ENCODE data around the gene ZNF783.
"Not testable (repeated sequence)": the region's sequence is repeated elsewhere in the genome, so short reads cannot be mapped to it uniquely, and the experiment has no call there.

ZNF783 gene

DNA sequence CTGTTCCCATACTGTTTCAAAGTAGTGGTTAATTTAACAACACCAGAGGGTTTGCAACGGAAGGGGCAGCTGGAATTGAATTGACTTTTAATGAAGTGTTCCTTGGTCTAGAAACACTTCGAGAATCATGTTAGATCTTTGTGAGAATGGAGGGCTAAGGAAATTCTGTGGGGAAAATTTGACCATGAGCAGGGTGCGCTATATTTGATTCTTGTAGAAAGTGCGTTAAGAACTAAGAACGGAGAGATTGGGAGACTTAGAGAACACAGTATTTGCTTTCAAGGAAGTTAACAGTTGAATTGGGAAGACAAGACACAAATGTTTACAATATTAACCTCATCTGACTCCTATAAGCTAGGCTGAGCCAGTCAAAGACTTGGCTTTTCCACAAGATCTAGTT is 21.4 kb upstream of the ZNF783 start:
- no peak for DNase-seq (ENCODE audit: low read depth)

DNA sequence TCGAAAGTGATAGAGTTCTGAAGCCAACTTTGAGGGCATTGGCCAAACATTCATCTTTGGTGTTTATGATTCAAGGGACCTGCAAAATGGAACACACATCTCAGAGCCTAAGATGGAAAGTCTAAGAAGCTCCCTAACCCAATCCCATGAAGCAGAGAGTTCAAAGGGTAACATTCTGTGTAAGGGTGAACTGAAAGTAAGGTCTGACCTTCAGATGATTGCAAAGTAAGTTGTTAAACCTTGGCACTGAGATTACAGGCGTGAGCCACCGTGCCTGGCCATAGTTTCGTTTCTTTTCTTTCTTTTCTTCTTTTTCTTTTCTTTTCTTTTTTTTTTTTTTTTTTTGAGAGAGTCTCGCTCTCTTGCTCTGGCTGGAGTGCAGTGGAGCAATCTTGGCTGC is 20.3 kb upstream of the ZNF783 start:
- DNase-seq (ENCODE audit: low read depth), result no peak

DNA sequence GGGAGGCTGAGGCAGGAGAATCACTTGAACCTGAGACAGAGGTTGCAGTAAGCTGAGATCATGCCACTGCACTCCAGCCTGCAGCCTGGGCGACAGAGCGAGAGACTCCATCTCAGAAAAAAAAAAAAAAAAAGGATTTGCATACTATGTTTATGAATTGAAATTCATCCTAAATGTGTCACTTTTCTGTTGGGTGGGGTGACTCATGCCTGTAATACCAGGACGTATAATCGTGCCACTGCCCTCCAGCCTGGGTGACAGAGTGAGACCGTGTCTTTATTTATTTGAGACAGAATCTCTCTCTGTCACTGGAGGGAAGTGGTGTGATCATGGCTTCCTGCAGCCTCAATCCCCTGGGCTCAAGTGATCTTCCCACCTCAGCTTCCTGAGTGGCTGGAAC is 16.8 kb upstream of the ZNF783 start:
- DNase-seq (ENCODE audit: low read depth), result no peak

DNA sequence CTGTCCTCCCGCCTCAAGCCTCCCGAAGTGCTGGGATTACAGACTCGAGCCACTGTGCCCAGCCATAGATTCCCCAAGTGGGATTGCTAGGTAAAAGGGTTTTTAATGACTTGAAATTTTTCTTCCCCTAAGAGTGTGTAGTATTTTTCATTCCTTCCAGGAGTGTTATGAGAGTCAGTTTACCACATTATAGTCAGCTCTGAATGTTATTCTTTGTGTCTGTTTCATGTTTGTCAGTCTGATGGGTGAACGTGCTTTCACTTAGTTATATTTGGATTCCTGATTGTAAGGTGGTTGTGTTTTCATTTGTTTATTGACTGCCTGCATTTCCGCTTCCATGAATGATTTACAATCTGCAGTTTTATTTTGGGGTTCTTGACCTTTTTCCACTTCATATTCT is 16.3 kb upstream of the ZNF783 start:
- no peak for DNase-seq (ENCODE audit: low read depth)

DNA sequence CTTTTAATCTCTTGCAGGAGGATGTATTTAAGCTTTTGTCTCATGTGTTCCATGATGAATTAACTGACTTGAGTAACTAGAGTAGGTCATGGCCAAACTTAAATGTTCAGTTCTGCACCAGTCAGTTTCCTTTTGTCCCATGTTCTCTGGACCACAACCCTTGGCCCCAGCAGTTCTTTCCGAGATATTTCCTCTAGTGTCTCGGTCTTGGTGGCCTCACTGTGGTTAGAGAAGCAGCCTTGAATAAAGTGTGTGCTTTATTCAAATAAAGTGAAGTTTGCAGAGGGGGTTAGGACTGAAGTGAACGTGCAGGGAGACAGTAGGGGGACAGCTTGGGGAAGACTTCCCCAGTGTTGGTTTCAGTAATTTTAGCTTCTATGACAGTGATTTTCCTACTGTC is 13.2 kb upstream of the ZNF783 start:
- DNase-seq (ENCODE audit: low read depth), result no peak

DNA sequence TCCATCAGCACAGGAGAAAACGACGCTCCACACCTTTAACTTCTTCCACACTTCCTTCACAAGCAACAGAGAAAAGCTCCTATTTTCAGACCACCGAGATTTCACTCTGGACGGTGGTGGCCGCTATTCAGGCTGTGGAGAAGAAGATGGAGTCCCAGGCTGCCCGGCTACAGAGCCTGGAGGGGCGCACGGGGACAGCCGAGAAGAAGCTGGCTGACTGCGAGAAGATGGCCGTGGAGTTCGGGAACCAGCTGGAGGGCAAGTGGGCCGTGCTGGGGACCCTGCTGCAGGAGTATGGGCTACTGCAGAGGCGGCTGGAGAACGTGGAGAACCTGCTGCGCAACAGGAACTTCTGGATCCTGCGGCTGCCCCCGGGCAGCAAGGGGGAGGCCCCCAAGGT is 11.8 kb upstream of the ZNF783 start:
- not testable (repeated sequence) for DNase-seq (ENCODE audit: low read depth)

DNA sequence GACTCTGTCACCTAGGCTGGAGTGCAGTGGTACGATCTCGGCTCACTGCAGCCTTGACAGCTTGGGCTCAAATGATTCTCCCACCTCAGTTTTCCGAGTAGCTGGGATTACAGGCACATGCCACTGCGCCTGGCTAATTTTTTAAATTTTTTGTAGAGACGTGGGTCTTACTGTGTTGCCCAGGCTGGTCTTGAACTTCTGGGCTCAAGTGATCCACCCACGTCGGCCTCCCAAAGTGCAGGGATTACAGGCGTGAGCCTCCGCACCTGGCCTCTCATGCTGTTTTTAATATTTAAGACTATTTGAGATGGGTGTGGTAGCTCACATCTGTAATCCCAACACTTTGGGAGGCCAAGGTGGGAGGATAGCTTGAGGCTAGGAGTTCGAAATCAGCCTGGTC is 10.5 kb upstream of the ZNF783 start:
- not testable (repeated sequence) for DNase-seq (ENCODE audit: low read depth)

DNA sequence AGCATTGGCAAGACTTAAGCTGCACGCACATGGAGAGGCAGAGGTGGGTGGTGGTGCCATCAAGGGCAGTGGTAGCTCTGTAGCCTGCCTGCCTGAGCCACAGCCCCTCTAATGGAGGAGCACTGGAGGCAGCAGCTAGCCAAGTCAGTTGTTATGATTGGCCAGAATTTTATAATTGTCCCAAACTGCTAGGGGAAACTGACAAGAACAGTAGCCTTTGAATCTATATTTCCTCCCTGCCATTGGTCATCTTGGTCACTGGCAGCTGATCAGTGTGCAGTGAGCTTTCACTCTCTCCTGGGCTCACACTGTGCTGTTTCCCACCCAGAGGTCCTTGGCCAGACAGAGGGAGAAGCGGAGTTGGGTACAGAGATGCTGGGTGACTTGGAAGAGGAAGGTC is 9.6 kb upstream of the ZNF783 start:
- no peak for DNase-seq (ENCODE audit: low read depth)

DNA sequence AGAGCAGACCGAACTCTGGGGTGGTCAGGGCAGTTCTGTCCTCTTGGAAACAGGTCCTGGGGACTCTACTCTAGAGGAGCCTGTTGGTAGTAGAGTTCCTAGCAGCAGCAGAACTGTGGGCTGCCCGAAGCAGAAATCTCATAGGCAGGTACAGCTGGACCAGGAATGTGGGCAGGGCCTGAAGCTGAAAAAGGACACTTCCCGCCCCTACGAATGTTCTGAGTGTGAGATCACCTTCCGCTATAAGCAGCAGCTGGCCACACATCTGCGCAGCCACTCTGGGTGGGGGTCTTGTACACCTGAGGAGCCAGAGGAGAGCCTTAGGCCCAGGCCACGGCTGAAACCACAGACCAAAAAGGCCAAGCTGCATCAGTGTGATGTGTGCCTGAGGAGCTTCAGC is 8.3 kb upstream of the ZNF783 start:
- no peak for DNase-seq (ENCODE audit: low read depth)

DNA sequence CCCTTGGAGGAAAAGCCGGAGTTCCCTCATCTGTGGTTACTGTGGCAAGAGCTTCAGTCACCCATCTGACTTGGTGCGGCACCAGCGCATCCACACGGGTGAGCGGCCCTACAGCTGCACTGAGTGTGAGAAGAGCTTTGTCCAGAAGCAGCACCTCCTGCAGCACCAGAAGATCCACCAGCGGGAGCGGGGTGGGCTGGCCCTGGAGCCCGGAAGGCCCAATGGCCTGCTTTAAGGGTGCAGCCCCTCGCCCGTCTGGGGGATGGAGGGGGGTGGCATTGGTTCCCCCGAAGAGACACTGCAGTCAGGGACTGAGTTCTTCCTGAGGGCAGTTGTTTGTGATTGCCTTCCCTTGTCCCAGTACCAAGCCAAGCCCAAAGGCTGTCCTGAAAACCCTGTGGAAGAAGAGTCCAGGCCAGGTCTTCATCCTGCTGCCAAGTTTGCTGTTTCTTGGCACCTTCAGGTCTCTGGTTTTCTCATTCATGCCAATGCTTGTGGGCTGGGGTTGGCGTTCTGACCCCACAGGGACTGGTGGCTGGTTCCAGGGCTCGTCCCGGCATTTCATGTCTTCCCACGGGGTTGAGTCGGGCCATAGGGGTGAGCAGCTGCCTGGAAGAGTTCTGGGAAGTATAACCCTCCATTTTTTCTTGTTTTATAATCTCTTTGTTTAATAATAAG is 7.7 kb upstream of the ZNF783 start:
- DNase-seq (ENCODE audit: low read depth), result no peak

DNA sequence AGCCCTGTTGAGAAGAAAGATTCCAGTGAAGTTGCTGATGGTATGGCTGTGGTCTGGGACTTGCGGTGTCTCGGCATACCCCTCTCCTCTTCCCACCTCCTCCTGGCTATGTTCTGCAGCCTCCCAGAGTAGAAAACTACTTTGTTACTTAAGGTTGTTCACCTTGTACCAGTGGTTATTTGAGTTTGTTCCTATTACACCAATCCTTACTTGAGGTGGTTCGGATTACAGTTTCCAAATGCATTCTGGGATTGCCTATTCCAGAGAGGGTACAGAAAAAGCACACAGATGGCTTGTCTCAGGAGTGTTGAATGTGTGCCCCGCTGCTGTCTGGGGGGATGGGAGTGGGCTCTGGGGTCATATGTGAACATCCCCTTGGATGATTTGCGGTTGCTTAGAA is 6.8 kb upstream of the ZNF783 start:
- DNase-seq (ENCODE audit: low read depth), result no peak

DNA sequence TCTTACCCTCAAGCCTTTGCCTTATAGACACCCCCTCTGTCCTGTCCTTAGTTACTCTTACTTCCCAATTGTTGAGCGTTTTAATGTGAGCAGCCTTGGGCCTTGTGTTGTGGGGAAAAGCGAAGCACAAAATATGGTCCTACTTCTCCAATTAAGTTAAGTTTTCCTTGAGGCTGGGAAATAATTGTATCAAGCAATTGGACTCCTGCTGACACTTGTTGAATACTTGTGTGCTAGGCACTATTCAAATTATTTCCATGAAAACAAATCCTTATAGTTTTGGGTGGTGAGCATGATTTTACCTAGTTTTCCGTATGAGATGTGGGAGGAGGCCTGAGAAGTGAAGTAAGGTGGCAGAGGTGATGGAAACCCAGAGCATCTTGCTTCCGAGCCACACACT is 5.4 kb upstream of the ZNF783 start:
- no peak for DNase-seq (ENCODE audit: low read depth)

DNA sequence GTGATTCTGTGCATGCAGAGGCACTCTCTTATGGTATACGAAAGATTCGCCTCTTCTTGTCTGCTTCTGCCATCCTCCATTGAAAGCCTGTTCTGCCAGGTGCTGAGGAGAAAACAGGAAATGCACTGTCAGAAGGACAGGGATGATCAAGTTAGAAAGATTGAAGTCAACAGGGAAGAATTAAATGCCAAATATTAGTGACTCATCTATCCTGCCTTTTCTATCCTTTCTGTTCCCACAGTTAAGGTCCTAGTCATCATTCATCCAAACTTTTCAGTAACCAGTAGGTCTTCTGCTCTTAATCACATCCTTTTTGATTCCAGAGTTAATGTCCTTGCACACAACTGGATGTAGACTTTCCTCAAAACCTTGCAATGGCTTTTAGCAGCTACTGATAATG is 4.8 kb upstream of the ZNF783 start:
- no peak for DNase-seq (ENCODE audit: low read depth)

DNA sequence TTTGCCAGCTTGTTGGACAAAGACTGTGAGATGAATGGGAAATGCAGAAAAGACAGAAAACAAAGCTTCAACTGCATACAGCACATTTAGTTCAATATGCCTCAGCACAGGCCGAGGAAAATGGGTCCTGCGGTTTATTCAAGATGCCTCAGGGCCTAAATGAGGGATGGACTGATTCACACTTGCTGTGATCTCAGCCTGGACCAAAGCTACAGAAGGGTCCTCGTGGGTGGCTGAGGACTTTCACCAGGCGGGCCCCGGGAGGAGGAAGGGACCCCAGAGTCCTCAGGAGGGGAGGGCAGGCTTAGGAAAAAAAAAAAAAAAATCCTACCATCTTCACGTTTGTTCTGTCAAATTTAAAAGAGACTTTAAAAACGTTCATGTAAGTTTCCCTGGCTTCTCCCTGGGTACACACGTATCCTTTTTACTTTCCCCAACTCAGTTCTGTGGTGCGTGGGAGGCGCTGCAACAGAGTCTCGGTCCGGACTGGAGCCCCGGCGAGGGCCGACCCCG is 624 bp upstream of the ZNF783 start:
- DNase-seq (ENCODE audit: low read depth), result no peak

DNA sequence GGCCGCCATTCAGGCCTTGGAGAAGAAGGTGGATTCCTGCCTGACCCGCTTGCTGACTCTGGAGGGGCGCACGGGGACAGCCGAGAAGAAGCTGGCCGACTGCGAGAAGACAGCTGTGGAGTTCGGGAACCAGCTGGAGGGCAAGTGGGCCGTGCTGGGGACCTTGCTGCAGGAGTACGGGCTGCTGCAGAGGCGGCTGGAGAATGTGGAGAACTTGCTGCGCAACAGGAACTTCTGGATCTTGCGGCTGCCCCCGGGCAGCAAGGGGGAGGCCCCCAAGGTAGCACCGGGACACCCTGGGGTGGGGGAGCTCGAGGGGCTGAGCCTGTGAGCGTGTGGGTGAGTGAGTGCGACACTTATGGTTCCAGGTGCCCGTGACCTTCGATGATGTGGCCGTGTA is 4.5 kb downstream of the ZNF783 start:
- DNase-seq (ENCODE audit: low read depth), result no peak

DNA sequence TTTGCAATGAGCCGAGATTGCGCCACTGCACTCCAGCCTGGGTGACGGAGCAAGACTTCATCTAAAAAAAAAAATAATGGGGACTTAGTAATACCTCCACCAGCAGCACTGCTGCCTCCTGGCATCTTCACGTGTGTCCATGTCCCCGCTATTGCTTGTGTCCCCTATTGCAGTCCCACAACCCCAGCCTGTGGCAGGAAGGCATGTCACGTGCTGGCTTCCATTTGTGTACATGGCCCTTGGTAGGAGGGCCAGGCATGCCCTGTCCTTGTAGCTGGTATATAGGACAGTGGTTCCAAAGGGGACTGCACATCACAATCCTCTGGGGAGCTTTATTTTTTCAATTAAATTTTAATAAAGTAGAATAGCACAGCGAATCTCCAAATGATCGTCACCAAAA is 5.7 kb downstream of the ZNF783 start:
- DNase-seq (ENCODE audit: low read depth), result no peak

DNA sequence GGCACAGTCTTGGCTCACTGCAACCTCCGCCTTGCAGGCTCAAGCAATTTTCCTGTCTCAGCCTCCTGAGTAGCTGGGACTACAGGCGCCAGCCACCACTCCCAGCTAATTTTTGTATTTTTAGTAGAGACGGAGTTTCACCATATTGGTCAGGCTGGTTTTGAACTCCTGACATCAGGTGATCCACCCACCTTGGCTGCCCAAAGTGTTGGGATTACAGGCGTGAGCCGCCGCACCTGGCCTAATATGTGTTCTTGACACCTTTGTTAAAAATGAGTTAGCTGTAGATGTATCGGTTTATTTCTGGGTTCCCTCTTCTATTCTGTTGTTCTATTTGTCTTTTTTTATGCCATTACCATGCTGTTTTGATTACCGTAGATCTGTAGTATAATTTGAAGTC is 12.4 kb downstream of the ZNF783 start:
- DNase-seq (ENCODE audit: low read depth), result not testable (repeated sequence)

DNA sequence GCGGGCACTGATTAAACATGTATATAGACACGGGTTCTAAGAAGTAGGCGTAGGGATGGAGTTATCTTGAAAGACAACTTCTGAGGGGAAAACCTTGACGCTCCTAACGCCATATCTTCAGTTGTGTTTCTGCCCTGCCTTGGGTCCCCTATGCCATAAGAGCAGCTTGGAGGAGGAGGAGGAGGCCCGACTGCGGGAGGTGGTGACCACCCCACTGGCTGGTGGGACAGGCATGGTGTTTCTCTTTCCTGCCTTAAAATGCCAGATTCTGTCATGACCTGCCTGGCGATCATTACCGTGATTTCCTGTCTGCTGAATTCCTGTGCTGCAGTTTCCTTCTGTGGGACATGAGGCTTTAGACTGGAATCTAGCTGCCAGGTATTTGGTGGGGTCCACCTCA is 15.9 kb downstream of the ZNF783 start:
- no peak for DNase-seq (ENCODE audit: low read depth)

DNA sequence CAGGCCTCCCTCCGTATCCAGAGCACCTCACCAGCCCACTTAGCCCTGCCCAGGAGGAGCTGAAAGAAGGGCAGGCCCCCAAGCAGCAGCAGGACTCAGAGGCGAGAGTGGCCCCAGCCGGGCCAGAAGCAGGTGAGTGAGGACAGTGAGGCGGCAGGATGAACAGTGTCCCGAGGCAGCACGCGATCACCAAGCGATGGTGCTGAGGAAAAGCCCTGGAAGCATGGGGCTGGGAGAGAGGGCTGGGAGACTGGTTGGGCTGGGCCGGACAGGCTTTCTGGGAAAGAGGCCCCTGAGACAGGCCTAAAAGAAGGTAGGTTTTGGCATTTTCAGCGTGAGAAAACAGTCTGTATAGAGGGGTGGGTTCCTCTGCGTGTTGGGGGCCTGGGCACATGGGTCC is 16.4 kb downstream of the ZNF783 start:
- no peak for DNase-seq (ENCODE audit: low read depth)

DNA sequence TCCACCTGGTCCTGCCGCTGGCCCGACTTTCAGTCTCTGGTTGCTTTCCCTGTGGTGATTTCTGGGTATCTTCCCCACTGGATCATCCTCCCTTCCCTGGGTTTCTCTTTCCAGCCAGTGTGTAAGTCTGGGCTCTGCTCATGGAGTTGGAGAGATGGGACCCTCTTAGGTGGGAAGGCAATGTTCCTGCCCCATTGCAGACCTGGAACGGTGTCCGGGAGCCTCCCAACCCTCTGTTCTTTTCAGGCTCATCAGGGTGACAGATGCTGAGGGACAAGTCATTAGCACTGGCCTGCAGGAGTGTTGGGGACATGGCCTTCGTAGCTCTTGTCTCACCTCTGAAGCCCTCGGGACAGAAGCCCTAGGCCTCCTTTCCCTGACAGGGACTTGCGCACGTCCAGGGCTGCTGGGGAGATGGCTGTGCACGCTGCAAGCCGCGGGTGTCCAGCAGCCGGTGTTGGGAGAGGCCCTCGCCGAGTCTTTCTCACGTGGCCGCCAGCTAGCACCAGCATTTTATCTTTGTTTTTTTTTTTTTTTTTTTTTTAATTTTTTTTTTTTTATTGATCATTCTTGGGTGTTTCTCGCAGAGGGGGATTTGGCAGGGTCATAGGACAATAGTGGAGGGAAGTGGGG is 17.2 kb downstream of the ZNF783 start:
- DNase-seq (ENCODE audit: low read depth), result no peak

DNA sequence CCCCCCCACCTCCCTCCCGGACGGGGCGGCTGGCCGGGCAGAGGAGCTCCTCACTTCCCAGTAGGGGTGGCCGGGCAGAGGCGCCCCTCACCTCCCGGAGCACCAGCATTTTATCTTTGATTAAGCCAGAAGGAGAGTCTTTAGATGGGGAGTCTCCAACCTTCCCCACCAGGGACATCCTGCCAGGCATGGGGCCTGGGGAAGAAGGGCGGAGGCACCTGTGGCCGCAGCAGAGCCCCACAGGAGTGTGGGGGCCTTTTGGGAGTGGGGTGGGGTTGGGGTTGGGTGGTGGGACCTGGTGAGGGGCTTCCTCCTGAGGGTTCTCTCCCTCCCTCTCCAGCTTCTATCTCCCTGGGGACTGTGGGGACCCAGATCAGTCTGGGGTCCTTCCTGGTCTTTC is 18.2 kb downstream of the ZNF783 start:
- DNase-seq (ENCODE audit: low read depth), result no peak

DNA sequence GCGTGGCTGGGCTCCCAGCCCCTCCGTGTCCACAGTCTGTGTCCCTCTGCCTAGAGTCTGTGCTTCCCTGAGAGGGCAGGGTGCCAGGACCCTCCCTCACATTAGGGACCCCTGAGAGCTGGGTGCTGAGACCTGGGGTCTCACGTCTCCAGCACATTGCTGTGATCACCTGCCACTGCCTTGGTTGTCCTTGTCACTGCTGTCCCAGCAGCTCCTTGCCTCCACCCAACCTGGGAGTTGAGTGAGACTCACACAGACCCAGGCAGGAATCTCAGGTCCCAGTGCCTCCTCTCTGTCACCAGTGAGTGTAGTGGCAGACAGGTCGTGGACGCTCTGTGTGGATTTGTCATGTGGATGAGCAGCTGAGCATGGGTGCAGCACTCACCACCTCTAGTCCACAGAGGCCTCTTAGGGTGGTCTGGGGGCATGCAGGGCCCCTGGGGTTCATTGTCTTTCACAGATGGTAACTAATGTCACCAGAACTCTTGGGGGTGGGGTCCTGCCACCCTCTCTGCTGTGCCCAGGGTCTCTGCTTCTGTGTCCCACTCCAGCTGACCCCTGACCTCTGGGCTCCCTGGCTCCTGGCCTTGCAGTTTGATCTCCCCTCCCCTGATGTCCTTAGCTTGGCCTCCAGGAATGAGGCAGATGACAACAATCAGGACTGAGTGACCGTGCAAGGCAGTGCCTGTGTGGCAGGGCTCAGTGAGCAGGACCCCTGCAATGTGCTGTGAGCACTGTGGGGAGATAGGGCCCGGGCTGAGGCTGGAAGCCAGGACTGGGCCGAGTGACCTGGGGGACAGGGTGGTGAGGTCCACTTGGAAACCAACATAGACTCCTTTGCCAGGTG is 18.9 kb downstream of the ZNF783 start:
- DNase-seq (ENCODE audit: low read depth), result no peak
